MG63 (cell line): ENCODE results near the gene RPL41. TPM values are rescaled to one million over a fixed set of nuclear protein-coding genes. Genes with fewer than 3 reads are reported as not detected.
A peak's percentile ranks its signal among the peaks of the same experiment; 100 is the strongest.

ENCODE experiments used
- DNase-seq: peaks from one replicate; pipeline ENCODE4 v3.0.0-alpha.2; 2020
- H3K27me3 ChIP-seq: fragments of 250-450 bp; sonication (Bioruptor Pico); 2 replicates; pipeline ENCODE4 v1.5.1; 2020; ENCODE audit warnings: mild to moderate bottlenecking, moderate library complexity
- H3K36me3 ChIP-seq: fragments of 250-450 bp; sonication (Bioruptor Pico); 2 replicates; pipeline ENCODE4 v1.5.1; 2020; ENCODE audit warnings: mild to moderate bottlenecking, moderate library complexity
- H3K4me3 ChIP-seq: fragments of 250-450 bp; sonication (Bioruptor Pico); 2 replicates; pipeline ENCODE4 v1.5.1; 2020; ENCODE audit warnings: mild to moderate bottlenecking, moderate library complexity
- H3K9me3 ChIP-seq: fragments of 250-450 bp; sonication (Bioruptor Pico); 2 replicates; pipeline ENCODE4 v1.5.1; 2020; ENCODE audit warnings: mild to moderate bottlenecking, moderate library complexity
- total RNA-seq: library from RNA; depleted of rRNA; stranded (reverse); fragments of >200 nt; shearing (Covaris generic); gene quantifications from 2 replicates; pipeline ENCODE4 v1.2.3, GENCODE V29; 2014; ENCODE audit warnings: low replicate concordance

The RPL41 gene
- total RNA-seq, 1 experiment from 2014 or later, result 4,191 TPM

GRCh38 chr12:56137853-56138571, 21.6 kb downstream of the RPL41 start:
- Histone ChIP-seq H3K4me3 (no peak overlapping the region), H3K36me3 (peaks cover 59% of the 10 kb centered on the region), H3K9me3 (no peaks in the 10 kb centered on the region), H3K27me3 (no peaks in the 10 kb centered on the region)
- DNase-seq, result no peak

GRCh38 chr12:56141946-56142784, 25.7 kb downstream of the RPL41 start:
- no peaks in the 10 kb centered on the region for H3K9me3 ChIP-seq
- peaks cover 57% of the 10 kb centered on the region for H3K36me3 ChIP-seq
- H3K27me3 ChIP-seq, result no peaks in the 10 kb centered on the region
- no peak overlapping the region for H3K4me3 ChIP-seq
- DNase-seq, result no peak

- DNase-seq, result no peak
- no peak overlapping the region for H3K4me3 ChIP-seq
- peaks cover 51% of the 10 kb centered on the region for H3K36me3 ChIP-seq
- no peaks in the 10 kb centered on the region for H3K9me3 ChIP-seq
- H3K27me3 ChIP-seq, result no peaks in the 10 kb centered on the region
Observed at GRCh38 chr12:56143217-56143616, 26.8 kb downstream of the RPL41 start.

- no peaks in the 10 kb centered on the region for H3K9me3 ChIP-seq
- H3K36me3 ChIP-seq, result peaks cover 44% of the 10 kb centered on the region
- H3K4me3 ChIP-seq, result no peak overlapping the region
- H3K27me3 ChIP-seq, result no peaks in the 10 kb centered on the region
- no peak for DNase-seq
Observed at GRCh38 chr12:56143870-56144269, 27.4 kb downstream of the RPL41 start.

GRCh38 chr12:56145217-56145616, 28.8 kb downstream of the RPL41 start:
- Histone ChIP-seq H3K27me3 (no peaks in the 10 kb centered on the region), H3K9me3 (no peaks in the 10 kb centered on the region), H3K36me3 (peaks cover 34% of the 10 kb centered on the region), H3K4me3 (no peak overlapping the region)
- DNase-seq, result no peak

- Histone ChIP-seq H3K4me3 (no peak overlapping the region), H3K36me3 (peaks cover 23% of the 10 kb centered on the region), H3K9me3 (no peaks in the 10 kb centered on the region), H3K27me3 (no peaks in the 10 kb centered on the region)
- DNase-seq, result no peak
Observed at GRCh38 chr12:56146492-56147460, 30.3 kb downstream of the RPL41 start.

GRCh38 chr12:56150563-56150962, 34.1 kb downstream of the RPL41 start:
- no peak for DNase-seq
- H3K36me3 ChIP-seq, result peaks cover 10% of the 10 kb centered on the region
- no peaks in the 10 kb centered on the region for H3K9me3 ChIP-seq
- no peaks in the 10 kb centered on the region for H3K27me3 ChIP-seq
- H3K4me3 ChIP-seq, result no peak overlapping the region

- Histone ChIP-seq H3K36me3 (peaks cover 10% of the 10 kb centered on the region), H3K4me3 (peak overlapping the region; percentile 65), H3K9me3 (no peaks in the 10 kb centered on the region), H3K27me3 (no peaks in the 10 kb centered on the region)
- peak; percentile 53 for DNase-seq
Observed at GRCh38 chr12:56151672-56152131, 35.3 kb downstream of the RPL41 start.

GRCh38 chr12:56152132-56152755, 35.8 kb downstream of the RPL41 start, which contains the start of gene MYL6B:
MYL6B (plus strand) TSS chr12:56152587; CDS start chr12:56153919, 1,332 bp downstream.
- Histone ChIP-seq H3K27me3 (no peaks in the 10 kb centered on the region), H3K4me3 (peak within 1 kb of the TSS; percentile 65), H3K9me3 (no peaks in the 10 kb centered on the region), H3K36me3 (peaks cover 10% of the 10 kb centered on the region)
- peak; percentile 95 for DNase-seq

GRCh38 chr12:56152756-56153677, 36.6 kb downstream of the RPL41 start:
- Histone ChIP-seq H3K36me3 (peaks cover 10% of the 10 kb centered on the region), H3K27me3 (no peaks in the 10 kb centered on the region), H3K9me3 (no peaks in the 10 kb centered on the region), H3K4me3 (peak overlapping the region; percentile 65)
- DNase-seq, result no peak

GRCh38 chr12:56153678-56154065, 37.2 kb downstream of the RPL41 start:
- Histone ChIP-seq H3K36me3 (peaks cover 12% of the 10 kb centered on the region), H3K27me3 (no peaks in the 10 kb centered on the region), H3K4me3 (no peak overlapping the region; the same call in 1 of the 2 replicates), H3K9me3 (no peaks in the 10 kb centered on the region)
- no peak for DNase-seq

- Histone ChIP-seq H3K27me3 (no peaks in the 10 kb centered on the region), H3K9me3 (no peaks in the 10 kb centered on the region), H3K36me3 (peaks cover 18% of the 10 kb centered on the region), H3K4me3 (no peak overlapping the region)
- no peak for DNase-seq
Observed at GRCh38 chr12:56154246-56154771, 37.9 kb downstream of the RPL41 start.

- DNase-seq, result no peak
- H3K36me3 ChIP-seq, result peaks cover 23% of the 10 kb centered on the region
- no peaks in the 10 kb centered on the region for H3K27me3 ChIP-seq
- H3K9me3 ChIP-seq, result no peaks in the 10 kb centered on the region
- H3K4me3 ChIP-seq, result no peak overlapping the region
Observed at GRCh38 chr12:56154818-56155217, 38.4 kb downstream of the RPL41 start.

GRCh38 chr12:56155256-56155845, 38.9 kb downstream of the RPL41 start:
- Histone ChIP-seq H3K4me3 (no peak overlapping the region), H3K27me3 (no peaks in the 10 kb centered on the region), H3K36me3 (peaks cover 29% of the 10 kb centered on the region), H3K9me3 (no peaks in the 10 kb centered on the region)
- DNase-seq, result no peak
